HepG2 (cell line): ENCODE measurements around the gene TXNDC11. TPM values are rescaled to one million over a fixed set of nuclear protein-coding genes. Genes with fewer than 3 reads are reported as not detected.

ENCODE experiments used
- AGO2 ChIP-seq: fragments of 200-400 bp; formaldehyde crosslinking; optimal IDR thresholded peaks from 2 replicates; pipeline ENCODE3; 2017; ENCODE audit warnings: mild to moderate bottlenecking, low read depth, low read length, moderate library complexity
- CAMTA2 ChIP-seq: sonication (generic); formaldehyde crosslinking; IDR thresholded peaks from 2 replicates; pipeline ENCODE4 v1.4.0; 2020; ENCODE audit warnings: mild to moderate bottlenecking, missing genetic modification reagents, borderline replicate concordance
- DNMT3B ChIP-seq: conservative IDR thresholded peaks from 2 replicates; pipeline ENCODE4 v1.6.1; 2016; ENCODE audit warnings: missing biosample characterization, control low read depth
- KLF15 ChIP-seq: sonication (generic); formaldehyde crosslinking; IDR thresholded peaks from 2 replicates; pipeline ENCODE4 v1.8.1; 2023; ENCODE audit warnings: borderline replicate concordance, mild to moderate bottlenecking, inconsistent platforms, missing genetic modification reagents, mixed read lengths
- MED8 ChIP-seq: sonication (generic); formaldehyde crosslinking; IDR thresholded peaks from 2 replicates; pipeline ENCODE4 v1.8.1; 2023; ENCODE audit warnings: mild to moderate bottlenecking, missing genetic modification reagents; ENCODE audit not compliant: insufficient replicate concordance
- PHF8 ChIP-seq: sonication (generic); formaldehyde crosslinking; IDR thresholded peaks from 2 replicates; pipeline ENCODE4 v1.5.0; 2020; ENCODE audit warnings: missing genetic modification reagents
- PITX1 ChIP-seq: sonication (generic); formaldehyde crosslinking; IDR thresholded peaks from 2 replicates; pipeline ENCODE4 v1.5.1; 2020; ENCODE audit warnings: mild to moderate bottlenecking, missing genetic modification reagents
- SATB2 ChIP-seq: sonication (generic); formaldehyde crosslinking; IDR thresholded peaks from 2 replicates; pipeline ENCODE4 v1.5.0; 2020; ENCODE audit warnings: missing genetic modification reagents
- ZKSCAN1 ChIP-seq: fragments of 150-350 bp; IDR thresholded peaks from 2 replicates; pipeline ENCODE4 v1.6.1; 2014; ENCODE audit warnings: low read length
- ZNF232 ChIP-seq: sonication (generic); formaldehyde crosslinking; IDR thresholded peaks from 2 replicates; pipeline ENCODE4 v1.4.0; 2020; ENCODE audit warnings: missing genetic modification reagents, borderline replicate concordance
- ZNF251 ChIP-seq: sonication (generic); formaldehyde crosslinking; IDR thresholded peaks from 2 replicates; pipeline ENCODE4 v1.9.0; 2021; ENCODE audit warnings: mild to moderate bottlenecking, missing genetic modification reagents
- ZNF564 ChIP-seq: sonication (generic); formaldehyde crosslinking; IDR thresholded peaks from 2 replicates; pipeline ENCODE4 v1.8.1; 2023; ENCODE audit warnings: mild to moderate bottlenecking, missing genetic modification reagents
- ZNF703 ChIP-seq: sonication (generic); formaldehyde crosslinking; IDR thresholded peaks from 2 replicates; pipeline ENCODE4 v1.5.1; 2020; ENCODE audit warnings: missing genetic modification reagents, mild to moderate bottlenecking, moderate library complexity, borderline replicate concordance
- ZSCAN5A ChIP-seq: sonication (generic); formaldehyde crosslinking; IDR thresholded peaks from 2 replicates; pipeline ENCODE4 v1.8.0; 2022; ENCODE audit warnings: mild to moderate bottlenecking, missing genetic modification reagents, borderline replicate concordance
- ZXDC ChIP-seq: sonication (generic); formaldehyde crosslinking; IDR thresholded peaks from 2 replicates; pipeline ENCODE4 v1.5.0; 2020; ENCODE audit warnings: mild to moderate bottlenecking, missing genetic modification reagents
- polyA plus RNA-seq, 8 experiments: library from polyadenylated mRNA; depleted of rRNA in 3 of 8; stranded (reverse) in 7 of 8; unstranded in 1 of 8; fragments of >200 nt; fragmentation: Illumina TruSeq in 4 of 8; extraction: Trizol in 4 of 8; gene quantifications; 2 replicates each; pipeline versions ENCODE4 v1.2.1 to v1.2.3, GENCODE V29; 2011 to 2016; ENCODE audit warnings: low read depth in 4 of 8, missing spikeins in 1 of 8, mixed read lengths in 1 of 8; ENCODE audit not compliant: insufficient read depth in 1 of 8
- total RNA-seq, 5 experiments: library from RNA; depleted of rRNA; stranded (reverse); fragments of >200 nt; fragmentation: Illumina TruSeq; extraction: Trizol; gene quantifications; 2 replicates each; pipeline ENCODE4 v1.2.3, GENCODE V29; 2016; ENCODE audit warnings: low read depth in 1 of 5
- TF ChIP-seq, protein P1 (sequence below): IDR thresholded peaks from 2 replicates; pipeline ENCODE4 v1.6.1; 2012; ENCODE audit warnings: low read length, improper control_type of control experiment
- TF ChIP-seq, protein P2 (sequence below): IDR thresholded peaks from 2 replicates; pipeline ENCODE4 v1.6.1; 2016; ENCODE audit warnings: missing compliant biosample characterization, missing genetic modification reagents, borderline replicate concordance
- TF ChIP-seq, protein P3 (sequence below): sonication (generic); formaldehyde crosslinking; IDR thresholded peaks from 2 replicates; pipeline ENCODE4 v1.8.1; 2023; ENCODE audit warnings: mild to moderate bottlenecking, inconsistent platforms, moderate library complexity, missing genetic modification reagents, borderline replicate concordance

TXNDC11 gene
- total and polyA plus RNA-seq, 2 of the 13 experiments (the other 11 are each of a cell fraction or from before 2014, with no cell fraction given) = 74.9 to 123 TPM

DNA sequence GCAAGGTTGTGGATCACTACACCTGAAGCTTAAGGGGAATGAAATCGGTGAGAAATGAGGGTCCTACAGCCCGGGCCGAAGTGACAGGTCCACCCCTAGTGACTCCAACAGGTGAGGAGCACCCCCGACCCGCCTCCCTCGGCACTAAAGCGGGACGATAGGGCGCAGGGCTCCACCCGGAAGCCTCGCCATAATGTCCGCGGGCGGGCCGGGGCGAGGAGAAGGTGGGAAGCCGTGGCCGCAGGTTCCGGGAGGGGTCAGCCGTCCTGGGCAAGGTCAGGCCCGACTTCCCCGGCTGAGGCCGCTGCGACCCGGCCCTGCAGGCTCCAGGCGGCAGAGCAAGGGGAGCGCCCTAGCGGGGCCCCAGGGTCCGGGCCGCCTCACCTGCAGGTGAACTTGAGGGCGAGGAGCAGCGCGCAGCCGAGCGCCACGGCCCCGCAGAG is 543 bp downstream of the TXNDC11 start (continued):
- TF ChIP-seq CAMTA2 (CRISPR knock-in tag) (peak; percentile 62; the same call in 1 of the 2 replicates), PITX1 (CRISPR knock-in tag) (peak; percentile 66), PHF8 (peak; percentile 72), DNMT3B (CRISPR knock-in tag) (peak; percentile 11; the same call in 1 of the 2 replicates), ZSCAN5A (CRISPR knock-in tag) (0 out of 2 replicates have a peak, but pooled peaks have one; percentile 2), ZNF232 (0 out of 2 replicates have a peak, but pooled peaks have one; percentile 42), ZNF703 (CRISPR knock-in tag) (peak; percentile 46; the same call in 1 of the 2 replicates), SATB2 (CRISPR knock-in tag) (0 out of 2 replicates have a peak, but pooled peaks have one; percentile 74), MED8 (CRISPR knock-in tag) (peak; percentile 15), ZKSCAN1 (peak; percentile 5; the same call in 1 of the 2 replicates), ZNF251 (no peak), ZNF564 (CRISPR knock-in tag) (peak; percentile 47; the same call in 1 of the 2 replicates), ZXDC (CRISPR knock-in tag) (peak; percentile 99; the same call in 1 of the 2 replicates), AGO2 (peak; percentile 81), KLF15 (CRISPR knock-in tag) (no peak)
- TF ChIP-seq, protein P1, sequence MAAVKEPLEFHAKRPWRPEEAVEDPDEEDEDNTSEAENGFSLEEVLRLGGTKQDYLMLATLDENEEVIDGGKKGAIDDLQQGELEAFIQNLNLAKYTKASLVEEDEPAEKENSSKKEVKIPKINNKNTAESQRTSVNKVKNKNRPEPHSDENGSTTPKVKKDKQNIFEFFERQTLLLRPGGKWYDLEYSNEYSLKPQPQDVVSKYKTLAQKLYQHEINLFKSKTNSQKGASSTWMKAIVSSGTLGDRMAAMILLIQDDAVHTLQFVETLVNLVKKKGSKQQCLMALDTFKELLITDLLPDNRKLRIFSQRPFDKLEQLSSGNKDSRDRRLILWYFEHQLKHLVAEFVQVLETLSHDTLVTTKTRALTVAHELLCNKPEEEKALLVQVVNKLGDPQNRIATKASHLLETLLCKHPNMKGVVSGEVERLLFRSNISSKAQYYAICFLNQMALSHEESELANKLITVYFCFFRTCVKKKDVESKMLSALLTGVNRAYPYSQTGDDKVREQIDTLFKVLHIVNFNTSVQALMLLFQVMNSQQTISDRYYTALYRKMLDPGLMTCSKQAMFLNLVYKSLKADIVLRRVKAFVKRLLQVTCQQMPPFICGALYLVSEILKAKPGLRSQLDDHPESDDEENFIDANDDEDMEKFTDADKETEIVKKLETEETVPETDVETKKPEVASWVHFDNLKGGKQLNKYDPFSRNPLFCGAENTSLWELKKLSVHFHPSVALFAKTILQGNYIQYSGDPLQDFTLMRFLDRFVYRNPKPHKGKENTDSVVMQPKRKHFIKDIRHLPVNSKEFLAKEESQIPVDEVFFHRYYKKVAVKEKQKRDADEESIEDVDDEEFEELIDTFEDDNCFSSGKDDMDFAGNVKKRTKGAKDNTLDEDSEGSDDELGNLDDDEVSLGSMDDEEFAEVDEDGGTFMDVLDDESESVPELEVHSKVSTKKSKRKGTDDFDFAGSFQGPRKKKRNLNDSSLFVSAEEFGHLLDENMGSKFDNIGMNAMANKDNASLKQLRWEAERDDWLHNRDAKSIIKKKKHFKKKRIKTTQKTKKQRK = no peak
- TF ChIP-seq, protein P2, sequence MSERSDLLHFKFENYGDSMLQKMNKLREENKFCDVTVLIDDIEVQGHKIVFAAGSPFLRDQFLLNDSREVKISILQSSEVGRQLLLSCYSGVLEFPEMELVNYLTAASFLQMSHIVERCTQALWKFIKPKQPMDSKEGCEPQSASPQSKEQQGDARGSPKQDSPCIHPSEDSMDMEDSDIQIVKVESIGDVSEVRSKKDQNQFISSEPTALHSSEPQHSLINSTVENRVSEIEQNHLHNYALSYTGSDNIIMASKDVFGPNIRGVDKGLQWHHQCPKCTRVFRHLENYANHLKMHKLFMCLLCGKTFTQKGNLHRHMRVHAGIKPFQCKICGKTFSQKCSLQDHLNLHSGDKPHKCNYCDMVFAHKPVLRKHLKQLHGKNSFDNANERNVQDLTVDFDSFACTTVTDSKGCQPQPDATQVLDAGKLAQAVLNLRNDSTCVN (CRISPR knock-in tag) = 0 out of 2 replicates have a peak, but pooled peaks have one; percentile 53
- TF ChIP-seq, protein P3, sequence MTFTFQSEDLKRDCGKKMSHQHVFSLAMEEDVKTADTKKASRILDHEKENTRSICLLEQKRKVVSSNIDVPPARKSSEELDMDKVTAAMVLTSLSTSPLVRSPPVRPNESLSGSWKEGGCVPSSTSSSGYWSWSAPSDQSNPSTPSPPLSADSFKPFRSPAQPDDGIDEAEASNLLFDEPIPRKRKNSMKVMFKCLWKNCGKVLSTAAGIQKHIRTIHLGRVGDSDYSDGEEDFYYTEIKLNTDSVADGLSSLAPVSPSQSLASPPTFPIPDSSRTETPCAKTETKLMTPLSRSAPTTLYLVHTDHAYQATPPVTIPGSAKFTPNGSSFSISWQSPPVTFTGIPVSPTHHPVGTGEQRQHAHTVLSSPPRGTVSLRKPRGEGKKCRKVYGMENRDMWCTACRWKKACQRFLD (CRISPR knock-in tag) = peak; percentile 42
